ENCODE results near the gene DGCR2. TPM values are rescaled to one million over a fixed set of nuclear protein-coding genes. Genes with fewer than 3 reads are reported as not detected.

Gene DGCR2
- total and polyA plus RNA-seq, 2 of the 8 experiments (the other 6 are each of a cell fraction or from before 2014, with no cell fraction given) = 42.3 to 62.2 TPM

DNA sequence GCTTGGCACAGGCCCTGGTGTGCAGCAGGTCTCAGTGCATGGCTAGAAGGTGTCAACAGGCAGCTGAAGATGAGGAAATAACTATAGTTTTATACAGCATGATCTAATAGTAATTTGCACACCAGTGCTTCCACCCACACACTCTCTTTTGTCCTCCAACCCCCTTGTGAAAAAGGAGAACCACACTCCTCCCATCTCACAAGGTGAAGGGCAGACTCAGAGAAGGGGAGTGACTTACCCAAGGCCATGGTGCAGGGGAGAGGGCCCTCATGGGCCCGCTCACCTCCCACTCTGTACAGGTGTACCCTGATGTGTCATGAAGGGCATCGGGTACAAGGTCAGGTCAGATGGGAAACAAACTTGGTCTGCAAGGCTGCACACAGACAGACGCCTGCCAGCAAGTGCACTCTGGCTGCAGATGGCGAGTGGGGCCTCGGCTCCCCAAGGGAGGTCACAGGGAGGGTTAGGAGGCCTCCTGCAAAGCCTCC lies 53.4 kb downstream of the DGCR2 start:
- H2BK5ac ChIP-seq (ENCODE audit: low read depth, low read length) = no peak overlapping the region
- H2BK20ac ChIP-seq (ENCODE audit: low read length) = no peak overlapping the region
- FAIRE-seq (no peak), DNase-seq (ENCODE audit: low read depth in 1 of 2, low spot score in 2 of 2) (no peak)
- peaks cover 7 to 23% of the 10 kb centered on the region in 2 experiments for H4K20me1 ChIP-seq (replicated peaks in 1 of 2; ENCODE audit: control insufficient read depth in 1 of 2, insufficient read depth in 2 of 2, low read length in 2 of 2)
- H3K79me1 ChIP-seq (ENCODE audit: low read depth, low read length) = peaks cover 9% of the 10 kb centered on the region; the same call in 1 of the 2 replicates
- CTCF ChIA-PET (ENCODE audit: partially characterized antibody) = no interaction called here
- H3K27me3 ChIP-seq (replicated peaks in 1 of 4; ENCODE audit: control insufficient read depth in 3 of 4, extremely low read depth in 1 of 4, insufficient read depth in 3 of 4, low read length in 3 of 4) = no peaks in the 10 kb centered on the region
- POLR2A ChIA-PET (ENCODE audit: partially characterized antibody) = no interaction called here
- no peak overlapping the region for H3K56ac ChIP-seq (replicated peaks; ENCODE audit: insufficient read length, low read depth, low read length)
- H3K9me3 ChIP-seq (ENCODE audit: insufficient read depth in 2 of 2, low read depth in 1 of 2, low read length in 1 of 2) = no peaks in the 10 kb centered on the region
- no peak overlapping the region for H2AK5ac ChIP-seq (ENCODE audit: low read depth, low read length)
- no peak overlapping the region for H2BK120ac ChIP-seq (replicated peaks; ENCODE audit: low read depth, low read length)
- peaks cover 0 to 5% of the 10 kb centered on the region in 2 experiments; a peak in 3 of 4 replicates for H3K79me2 ChIP-seq (ENCODE audit: control insufficient read depth in 1 of 2, insufficient read depth in 2 of 2, low read length in 2 of 2)
- WGBS, 2 experiments (ENCODE audit: extremely low coverage in 1 of 2, insufficient coverage in 1 of 2, insufficient read length in 1 of 2, insufficient replicate concordance in 2 of 2, low coverage in 1 of 2, low lambda C conversion rate in 2 of 2, missing lambda C conversion rate in 1 of 2) = 90% methylated on average over 5 of the region's 5 CpGs; no CpG with 5 or more reads in 1 of the 2 experiments
- H3K9ac ChIP-seq (replicated peaks in 1 of 4; ENCODE audit: extremely low read depth in 1 of 4, low read depth in 3 of 4, low read length in 3 of 4) = no peak overlapping the region
- H3K4me1 ChIP-seq (replicated peaks in 1 of 4; ENCODE audit: control insufficient read depth in 3 of 4, insufficient read depth in 4 of 4, low read length in 3 of 4) = no peaks in the 10 kb centered on the region
- H2BK12ac ChIP-seq (ENCODE audit: low read depth, low read length) = no peak overlapping the region
- H3K14ac ChIP-seq (ENCODE audit: insufficient read length) = no peak overlapping the region
- H4K5ac ChIP-seq (ENCODE audit: insufficient read length, low read depth, low read length) = no peak overlapping the region
- no peak overlapping the region for H3K18ac ChIP-seq (ENCODE audit: extremely low read depth, low read length)
- H3K23ac ChIP-seq (ENCODE audit: insufficient read length) = no peak overlapping the region
- H4K8ac ChIP-seq (ENCODE audit: extremely low read depth, insufficient read depth, low read length) = no peak overlapping the region; the same call in 1 of the 2 replicates
- H3K4me2 ChIP-seq (ENCODE audit: insufficient read depth in 1 of 2, low read depth in 2 of 2, low read length in 2 of 2) = no peak overlapping the region
- H4K91ac ChIP-seq (replicated peaks; ENCODE audit: insufficient read length, low read length) = no peak overlapping the region
- no peaks in the 10 kb centered on the region for H3K23me2 ChIP-seq (ENCODE audit: low read depth, low read length)
- H2BK15ac ChIP-seq (ENCODE audit: low read length) = no peak overlapping the region
- H3K36me3 ChIP-seq (ENCODE audit: control insufficient read depth in 2 of 4, insufficient read depth in 4 of 4, low read length in 3 of 4) = peaks cover 2 to 16% (median 13%) of the 10 kb centered on the region in 4 experiments; a peak in 7 of 8 replicates
- H2AFZ ChIP-seq (ENCODE audit: low read length) = no peak overlapping the region
- no peak overlapping the region for H3K27ac ChIP-seq (ENCODE audit: low read depth, low read length)
- H3K4ac ChIP-seq (replicated peaks; ENCODE audit: insufficient read length, low read depth, low read length) = no peak overlapping the region
- H3K4me3 ChIP-seq (ENCODE audit: extremely low read depth in 1 of 4, insufficient read depth in 2 of 4, low read depth in 3 of 4, low read length in 4 of 4) = no peak overlapping the region
- TF ChIP-seq GABPA (IDR thresholded peaks at IDR 0.05; ENCODE audit: borderline replicate concordance, insufficient read depth, low read length) (no peak), RAD21 (IDR thresholded peaks at IDR 0.05 in 1 of 2, conservative IDR thresholded peaks at IDR 0.05 in 1 of 2; ENCODE audit: low read depth in 2 of 2, low read length in 2 of 2) (no peak), RBBP5 (IDR thresholded peaks at IDR 0.05; ENCODE audit: borderline replicate concordance, low read depth, low read length) (no peak), SP2 (IDR thresholded peaks at IDR 0.05; ENCODE audit: low read length) (no peak), CHD2 (IDR thresholded peaks at IDR 0.05; ENCODE audit: low read length) (no peak), PHF8 (conservative IDR thresholded peaks at IDR 0.05; ENCODE audit: low read depth, low read length) (no peak), CTBP2 (IDR thresholded peaks at IDR 0.05; ENCODE audit: borderline replicate concordance, insufficient read depth, insufficient read length, low read length) (no peak), RXRA (IDR thresholded peaks at IDR 0.05; ENCODE audit: insufficient read depth, low read depth, low read length) (no peak), BCL11A (IDR thresholded peaks at IDR 0.05; ENCODE audit: low read depth in 2 of 2, low read length in 2 of 2) (no peak), JUN (IDR thresholded peaks at IDR 0.05; ENCODE audit: low read depth, low read length) (no peak)
- TF ChIP-seq, protein P1, sequence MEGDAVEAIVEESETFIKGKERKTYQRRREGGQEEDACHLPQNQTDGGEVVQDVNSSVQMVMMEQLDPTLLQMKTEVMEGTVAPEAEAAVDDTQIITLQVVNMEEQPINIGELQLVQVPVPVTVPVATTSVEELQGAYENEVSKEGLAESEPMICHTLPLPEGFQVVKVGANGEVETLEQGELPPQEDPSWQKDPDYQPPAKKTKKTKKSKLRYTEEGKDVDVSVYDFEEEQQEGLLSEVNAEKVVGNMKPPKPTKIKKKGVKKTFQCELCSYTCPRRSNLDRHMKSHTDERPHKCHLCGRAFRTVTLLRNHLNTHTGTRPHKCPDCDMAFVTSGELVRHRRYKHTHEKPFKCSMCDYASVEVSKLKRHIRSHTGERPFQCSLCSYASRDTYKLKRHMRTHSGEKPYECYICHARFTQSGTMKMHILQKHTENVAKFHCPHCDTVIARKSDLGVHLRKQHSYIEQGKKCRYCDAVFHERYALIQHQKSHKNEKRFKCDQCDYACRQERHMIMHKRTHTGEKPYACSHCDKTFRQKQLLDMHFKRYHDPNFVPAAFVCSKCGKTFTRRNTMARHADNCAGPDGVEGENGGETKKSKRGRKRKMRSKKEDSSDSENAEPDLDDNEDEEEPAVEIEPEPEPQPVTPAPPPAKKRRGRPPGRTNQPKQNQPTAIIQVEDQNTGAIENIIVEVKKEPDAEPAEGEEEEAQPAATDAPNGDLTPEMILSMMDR (IDR thresholded peaks at IDR 0.05; ENCODE audit: control extremely low read depth in 1 of 3, insufficient read depth in 1 of 3, low read depth in 1 of 3, low read length in 3 of 3) = no peak

Data from H1 (cell line).